SU-DHL-6 (cell line): ENCODE measurements around the gene MBOAT7.
"Not testable (repeated sequence)": the region's sequence is repeated elsewhere in the genome, so short reads cannot be mapped to it uniquely, and the experiment has no call there.

Experiments
- EZH2phosphoT487 ChIP-seq: fragments of 200-600 bp; sonication (generic), shearing (Covaris generic); conservative IDR thresholded peaks from 2 replicates; pipeline ENCODE4 v1.6.1; 2018; ENCODE audit warnings: mild to moderate bottlenecking, antibody characterized with exemption, low read length, moderate library complexity, mixed read lengths
- TF ChIP-seq, protein P1 (sequence below): fragments of 200-600 bp; sonication (generic); IDR thresholded peaks from one replicate; pipeline ENCODE4 v1.5.1; 2017; ENCODE audit warnings: antibody characterized with exemption, mild to moderate bottlenecking, low read length, moderate library complexity; ENCODE audit not compliant: insufficient read depth, poor library complexity, severe bottlenecking

DNA sequence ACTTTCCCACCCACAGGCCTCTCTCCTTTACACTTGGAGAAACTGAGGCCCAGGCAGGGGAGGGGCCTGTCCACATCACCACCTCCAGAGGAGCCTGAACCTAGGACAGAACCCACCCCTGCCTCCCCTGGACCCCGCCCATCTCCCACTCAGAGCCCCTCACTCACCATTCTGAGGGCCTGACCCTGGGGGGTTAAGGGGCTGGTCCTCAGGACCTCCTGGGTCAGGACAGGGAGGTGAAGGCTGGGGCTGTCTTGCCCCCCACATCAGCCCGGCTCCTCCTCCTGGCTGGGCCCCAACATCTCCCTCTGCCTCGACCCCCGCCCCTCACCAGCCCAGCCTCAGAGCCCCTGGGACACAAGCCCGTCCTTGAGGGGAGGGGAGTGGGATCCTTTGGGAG is 30.3 kb upstream of the MBOAT7 start:
- TF ChIP-seq, protein P1, sequence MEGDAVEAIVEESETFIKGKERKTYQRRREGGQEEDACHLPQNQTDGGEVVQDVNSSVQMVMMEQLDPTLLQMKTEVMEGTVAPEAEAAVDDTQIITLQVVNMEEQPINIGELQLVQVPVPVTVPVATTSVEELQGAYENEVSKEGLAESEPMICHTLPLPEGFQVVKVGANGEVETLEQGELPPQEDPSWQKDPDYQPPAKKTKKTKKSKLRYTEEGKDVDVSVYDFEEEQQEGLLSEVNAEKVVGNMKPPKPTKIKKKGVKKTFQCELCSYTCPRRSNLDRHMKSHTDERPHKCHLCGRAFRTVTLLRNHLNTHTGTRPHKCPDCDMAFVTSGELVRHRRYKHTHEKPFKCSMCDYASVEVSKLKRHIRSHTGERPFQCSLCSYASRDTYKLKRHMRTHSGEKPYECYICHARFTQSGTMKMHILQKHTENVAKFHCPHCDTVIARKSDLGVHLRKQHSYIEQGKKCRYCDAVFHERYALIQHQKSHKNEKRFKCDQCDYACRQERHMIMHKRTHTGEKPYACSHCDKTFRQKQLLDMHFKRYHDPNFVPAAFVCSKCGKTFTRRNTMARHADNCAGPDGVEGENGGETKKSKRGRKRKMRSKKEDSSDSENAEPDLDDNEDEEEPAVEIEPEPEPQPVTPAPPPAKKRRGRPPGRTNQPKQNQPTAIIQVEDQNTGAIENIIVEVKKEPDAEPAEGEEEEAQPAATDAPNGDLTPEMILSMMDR = not testable (repeated sequence)
- TF ChIP-seq EZH2phosphoT487 = not testable (repeated sequence)
